Stromal cell of bone marrow (primary cell): Measurements from ENCODE around the gene GLRA1.
"Not testable (repeated sequence)": the region's sequence is repeated elsewhere in the genome, so short reads cannot be mapped to it uniquely, and the experiment has no call there.

ENCODE experiments used
- DNase-seq: peaks from one replicate; pipeline ENCODE4 v3.0.0-alpha.2; 2012; ENCODE audit warnings: low read depth

GLRA1 gene

DNA sequence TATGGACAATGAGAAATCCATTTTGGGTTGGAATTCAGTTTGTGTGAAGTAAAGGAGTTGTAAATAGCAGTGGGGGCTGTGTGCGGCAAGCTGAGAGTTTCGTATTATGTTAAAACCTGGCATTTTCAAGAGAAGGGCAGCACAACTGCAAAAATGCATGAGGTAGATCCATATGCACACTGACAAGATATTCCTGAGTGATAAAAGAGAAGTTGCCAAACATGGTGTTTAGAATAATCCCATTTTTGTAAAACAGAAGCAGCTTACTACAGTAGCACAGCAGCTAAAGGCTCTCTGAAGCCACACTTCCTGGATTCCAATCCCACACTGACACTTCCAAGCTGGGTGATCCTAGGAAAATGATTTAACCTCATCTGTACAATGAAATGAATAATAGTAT lies 11.2 kb downstream of the GLRA1 start:
- no peak for DNase-seq

DNA sequence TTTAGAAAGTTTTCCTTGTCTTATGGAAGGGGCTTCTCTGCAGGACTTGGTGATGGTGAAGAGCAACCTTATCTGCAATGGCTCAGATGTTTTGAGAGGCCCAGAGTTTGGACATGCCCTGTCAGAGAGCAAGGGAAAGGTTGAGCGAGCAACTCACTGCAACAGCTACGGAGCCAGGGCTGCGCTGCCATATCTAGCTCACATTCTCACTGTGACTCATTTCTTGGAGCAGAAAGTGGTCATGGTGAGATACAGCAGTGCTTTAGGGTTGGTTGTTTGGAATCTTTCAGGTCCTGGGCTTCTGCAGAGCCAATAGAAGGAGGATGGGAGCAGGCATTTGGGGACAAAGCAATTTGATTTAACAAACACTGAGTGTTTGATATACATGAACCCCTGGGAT lies 12.3 kb downstream of the GLRA1 start:
- DNase-seq: no peak

DNA sequence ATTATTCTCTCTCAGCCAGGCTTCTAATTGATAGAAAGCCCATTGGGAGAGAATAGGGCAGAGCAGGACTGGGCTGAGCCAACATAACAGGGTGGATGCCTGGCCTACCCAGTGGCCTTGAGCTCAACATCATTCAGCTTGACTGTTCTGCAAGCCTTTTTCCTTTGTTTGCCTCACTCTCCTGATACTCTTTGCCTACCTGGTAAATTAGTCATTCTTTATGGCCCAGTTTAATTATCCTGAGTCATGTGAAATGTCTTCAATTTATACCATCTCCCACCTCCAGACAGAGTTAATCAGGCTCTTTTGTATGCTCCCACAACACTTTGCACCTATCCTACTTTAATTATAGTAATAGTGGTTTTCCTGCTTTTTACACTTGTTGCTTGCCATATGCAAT lies 13.6 kb downstream of the GLRA1 start:
- no peak for DNase-seq

DNA sequence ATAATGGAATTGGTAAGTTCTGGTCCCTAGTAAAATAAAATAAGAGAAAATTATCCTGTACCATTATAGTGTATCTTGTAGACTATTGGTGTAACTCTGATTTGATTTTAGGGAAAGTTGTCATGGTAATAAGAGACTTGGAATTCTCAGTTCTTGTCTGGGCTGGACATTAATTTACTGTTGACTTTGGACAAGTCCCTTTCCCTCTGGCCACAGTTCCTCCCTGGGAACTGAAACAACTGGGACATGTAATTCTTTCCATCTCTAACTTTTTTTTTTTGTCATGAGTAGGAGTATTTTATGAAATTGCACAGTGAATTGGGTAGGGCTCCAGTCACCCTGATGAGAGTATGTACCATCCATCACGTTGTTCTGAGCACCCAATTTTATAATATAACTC lies 15.0 kb downstream of the GLRA1 start:
- peak; percentile 24 for DNase-seq

DNA sequence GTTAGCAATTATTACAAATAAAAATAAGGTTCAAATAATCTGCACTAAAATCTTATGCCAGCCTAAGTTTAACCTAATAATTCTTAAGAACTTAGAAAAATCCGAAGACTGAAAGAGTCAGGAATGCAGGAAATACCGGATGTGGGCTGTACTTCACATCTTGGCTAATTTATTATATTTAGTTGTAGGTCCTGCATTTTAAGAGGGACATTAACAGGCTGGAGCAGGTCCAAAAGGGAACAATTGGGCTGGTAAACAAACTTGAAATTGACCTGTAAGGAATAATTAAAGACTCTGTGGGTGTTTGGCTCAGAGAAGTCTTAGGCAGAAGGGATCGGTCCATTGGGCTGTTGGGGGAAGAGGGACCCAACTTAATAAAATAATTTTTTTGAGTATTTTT lies 18.4 kb downstream of the GLRA1 start:
- DNase-seq: no peak

DNA sequence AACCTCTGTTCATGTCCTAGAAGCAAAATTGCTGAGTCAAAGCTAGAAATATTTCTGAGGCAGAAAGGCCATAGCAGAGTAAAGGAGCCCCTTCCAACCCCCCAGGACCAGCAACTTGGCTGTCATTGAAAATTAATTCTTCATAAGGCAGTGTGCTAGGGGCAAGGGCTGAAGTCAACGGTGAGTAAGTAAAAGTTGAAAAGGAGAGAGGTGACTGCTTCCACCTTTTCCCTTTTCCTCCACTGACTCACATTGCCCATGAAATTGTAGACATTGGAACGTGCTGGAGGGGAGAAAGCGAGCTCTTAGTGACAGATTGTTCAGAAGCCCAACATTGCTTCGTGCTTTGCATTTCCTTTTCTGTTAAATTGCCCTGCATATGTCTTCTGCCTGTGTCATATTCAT lies 19.1 kb downstream of the GLRA1 start:
- DNase-seq: no peak

DNA sequence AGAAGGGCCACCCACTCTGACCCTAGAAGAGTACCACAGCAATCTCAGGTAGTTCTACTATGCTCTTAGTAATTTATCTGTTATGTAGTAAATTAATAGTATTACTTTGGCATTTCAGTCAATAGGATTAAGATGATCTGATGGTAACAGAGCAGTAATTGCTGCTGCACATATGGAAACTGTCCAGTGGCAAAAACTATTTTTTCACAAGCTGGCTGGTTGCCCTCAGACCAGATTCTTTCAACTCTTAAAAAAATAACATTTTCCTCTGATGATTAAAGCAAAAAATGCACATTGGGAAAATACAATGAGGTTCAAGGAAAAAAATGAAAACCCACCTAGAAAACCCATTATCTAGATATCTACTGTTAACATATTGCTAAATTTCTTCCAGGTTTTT lies 19.7 kb downstream of the GLRA1 start:
- peak; percentile 13 for DNase-seq

DNA sequence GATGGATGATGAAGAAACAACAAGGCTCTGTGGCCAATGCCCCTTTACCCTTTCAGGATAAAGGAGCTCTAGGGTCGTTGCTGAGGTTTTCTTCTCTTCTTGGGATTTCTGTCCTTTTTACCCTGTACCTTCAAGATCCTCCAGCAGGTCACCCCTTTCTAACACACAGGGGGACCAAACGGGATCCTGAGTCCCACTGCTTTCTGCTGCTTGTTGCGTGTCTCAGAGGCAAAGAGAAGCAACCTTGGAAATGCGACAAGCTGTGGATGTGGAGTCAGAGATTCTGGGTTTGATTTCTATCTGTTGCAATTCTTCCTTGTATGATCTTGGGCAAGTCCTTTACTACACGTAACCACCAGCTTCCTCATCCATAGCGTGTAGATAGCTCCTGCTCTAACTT lies 20.5 kb downstream of the GLRA1 start:
- no peak for DNase-seq

DNA sequence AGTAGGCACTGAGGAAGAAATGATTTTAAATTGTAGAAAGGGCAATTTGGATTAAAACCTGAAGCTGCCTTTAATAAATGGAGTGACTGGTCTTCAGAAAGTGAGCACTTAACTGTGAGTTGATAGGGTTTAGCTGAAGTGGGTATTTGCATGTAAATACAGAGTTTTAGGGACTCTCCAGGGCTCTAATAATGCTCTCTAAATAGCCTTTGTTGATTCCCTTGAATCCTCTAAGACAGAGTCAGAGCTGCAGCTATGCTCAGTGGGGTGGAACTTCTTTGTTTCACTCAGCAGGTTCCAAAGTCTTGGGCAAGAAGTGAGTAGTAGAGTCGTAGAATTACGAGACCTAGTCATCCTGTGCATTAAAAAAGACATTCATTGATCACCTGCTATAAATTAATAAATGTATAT lies 21.4 kb downstream of the GLRA1 start:
- no peak for DNase-seq

DNA sequence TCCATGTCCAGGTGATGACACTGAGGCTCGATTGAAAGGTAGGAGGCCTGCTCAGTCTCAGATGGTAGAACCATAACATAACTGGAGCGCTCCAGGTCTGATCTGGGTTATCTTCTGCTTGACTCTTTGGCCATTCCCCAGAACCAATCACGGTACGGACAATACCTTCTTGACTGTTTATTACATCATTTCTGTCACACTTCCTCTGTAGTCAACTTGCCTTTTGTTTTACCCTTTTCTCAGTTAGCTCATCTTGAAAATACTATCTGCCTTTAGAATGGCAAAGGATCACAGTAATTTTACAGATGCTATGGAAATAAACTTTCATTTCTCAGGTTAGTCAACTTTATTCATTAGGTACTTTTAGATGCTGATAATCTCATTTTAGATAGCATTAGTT lies 22.4 kb downstream of the GLRA1 start:
- no peak for DNase-seq

DNA sequence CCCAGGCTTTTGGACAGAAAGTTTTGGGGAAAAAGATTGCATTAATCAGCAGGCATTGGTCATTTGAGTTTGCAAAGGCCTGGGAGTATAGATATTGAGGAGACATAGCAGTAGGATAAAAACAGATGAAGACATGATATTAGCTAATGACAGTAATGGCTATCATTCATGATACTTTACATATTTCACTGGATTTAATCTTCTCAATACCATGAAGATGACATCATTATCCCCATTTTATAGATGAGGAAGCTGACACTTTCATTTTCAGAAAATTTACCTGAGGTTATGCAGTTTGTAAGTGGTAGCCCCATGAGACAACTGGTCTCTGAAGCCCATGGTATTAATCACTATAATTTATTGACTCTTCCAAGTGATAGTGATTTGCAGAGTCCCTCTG lies 23.0 kb downstream of the GLRA1 start:
- no peak for DNase-seq

DNA sequence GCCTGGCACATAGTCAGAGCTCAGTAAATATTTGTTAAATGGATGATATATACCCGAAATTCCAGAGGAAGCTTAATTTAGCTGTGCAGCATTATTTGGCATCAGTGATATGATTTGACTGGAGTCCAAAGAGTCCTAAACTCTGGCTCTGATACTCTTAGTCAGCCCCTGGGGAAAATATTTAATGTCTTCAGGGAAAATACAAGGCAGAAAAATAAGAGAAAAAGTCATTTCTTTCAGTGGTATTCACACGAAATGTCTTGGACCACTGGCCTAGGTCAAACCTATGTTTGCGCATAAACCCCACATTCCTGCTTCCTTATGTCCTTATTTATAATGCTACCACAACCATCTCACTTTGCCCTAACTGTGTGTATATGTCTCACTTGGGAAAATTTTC lies 23.8 kb downstream of the GLRA1 start:
- peak; percentile 11 for DNase-seq

DNA sequence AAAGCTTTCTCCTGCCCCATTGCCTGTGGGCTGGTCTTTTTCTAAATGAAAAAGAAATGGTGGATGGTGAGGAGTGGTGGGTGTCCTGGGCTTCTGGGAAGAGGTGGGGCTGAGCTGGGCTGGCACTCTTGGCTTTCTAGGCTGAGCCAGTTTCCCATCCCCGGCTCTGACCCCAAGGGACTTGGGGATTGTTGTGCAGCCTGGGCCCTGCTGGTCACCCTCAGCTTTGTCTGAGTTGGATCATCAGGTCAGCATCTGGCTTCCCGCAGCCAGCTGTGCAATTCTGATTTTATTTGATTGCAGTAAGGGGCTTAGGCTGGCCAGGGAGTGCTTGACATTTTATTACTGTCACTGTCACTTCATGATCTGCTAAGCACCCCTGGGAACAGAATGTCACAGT lies 25.3 kb downstream of the GLRA1 start:
- DNase-seq: no peak

DNA sequence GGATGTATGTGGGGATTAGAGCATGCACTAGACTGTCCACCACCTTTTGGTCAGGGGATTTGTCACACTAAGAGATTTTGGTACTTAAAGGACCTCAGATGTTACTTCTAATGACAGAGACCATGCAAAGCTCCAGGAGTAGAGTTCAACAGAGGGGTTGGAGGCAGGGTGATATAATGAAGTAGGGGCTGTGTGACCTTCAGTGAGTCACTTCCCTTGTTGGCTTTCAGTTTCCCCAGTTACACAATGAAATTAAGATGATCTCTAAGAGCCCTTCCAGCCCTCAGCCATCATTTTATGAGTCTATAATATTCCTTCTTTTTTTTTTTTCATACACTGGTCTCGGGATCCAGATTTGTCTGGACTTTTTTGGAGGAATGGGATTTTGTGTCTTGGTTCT lies 26.8 kb downstream of the GLRA1 start:
- no peak for DNase-seq

DNA sequence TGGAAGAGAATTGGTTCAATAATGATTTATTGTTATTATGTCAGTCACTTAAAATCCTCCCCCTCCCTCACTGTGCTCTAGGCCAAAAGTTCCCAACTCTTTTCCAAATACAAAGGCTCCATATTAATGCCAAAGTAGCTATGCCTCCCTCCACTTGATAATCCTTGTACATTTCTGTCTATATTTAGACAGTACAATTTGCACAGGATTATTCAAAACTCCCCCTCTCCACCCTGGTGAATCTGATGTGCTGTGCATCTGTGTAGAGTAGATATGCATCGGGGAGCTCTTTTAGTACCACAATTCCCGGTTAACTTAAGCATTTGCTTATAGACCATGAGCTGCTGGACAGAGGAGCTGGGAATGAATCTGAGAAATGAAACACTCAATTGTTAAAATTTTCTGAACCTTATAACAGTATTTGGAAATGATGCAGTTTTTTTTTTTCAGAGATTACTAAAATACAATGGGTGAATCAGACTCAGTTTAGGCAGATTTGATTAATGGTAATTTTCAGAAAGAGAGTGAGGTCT lies 27.6 kb downstream of the GLRA1 start:
- DNase-seq: no peak

DNA sequence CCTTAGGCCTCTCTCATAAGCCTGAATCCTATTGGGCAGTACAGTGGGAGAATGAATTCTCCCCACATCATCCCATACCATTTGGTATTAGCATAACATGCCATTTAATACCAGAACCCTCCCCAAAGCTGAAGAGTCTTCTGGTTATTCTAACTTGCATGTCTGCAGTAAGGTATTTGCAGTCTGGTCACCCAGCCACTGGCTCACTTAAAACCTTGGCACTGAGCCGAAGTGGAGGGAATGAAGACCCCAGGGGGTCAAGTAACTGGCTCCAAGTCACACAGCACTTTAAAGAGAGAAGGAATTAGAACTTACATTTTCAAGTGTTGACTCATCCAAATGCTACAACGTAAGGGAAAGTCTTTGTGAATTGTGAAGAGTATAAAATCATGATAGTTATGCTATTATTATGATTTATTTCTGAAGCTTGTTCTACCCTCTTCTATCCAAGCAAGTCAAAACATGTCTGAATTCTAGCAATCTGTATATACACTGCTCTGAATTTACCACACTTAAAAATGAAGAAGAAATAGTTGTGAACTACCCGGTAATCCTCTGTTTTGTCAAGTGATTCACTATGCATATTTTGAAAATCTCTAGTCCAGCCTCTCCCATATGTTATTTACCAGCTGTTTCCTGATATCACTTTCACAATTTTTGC lies 28.5 kb downstream of the GLRA1 start:
- peak; percentile 17 for DNase-seq

DNA sequence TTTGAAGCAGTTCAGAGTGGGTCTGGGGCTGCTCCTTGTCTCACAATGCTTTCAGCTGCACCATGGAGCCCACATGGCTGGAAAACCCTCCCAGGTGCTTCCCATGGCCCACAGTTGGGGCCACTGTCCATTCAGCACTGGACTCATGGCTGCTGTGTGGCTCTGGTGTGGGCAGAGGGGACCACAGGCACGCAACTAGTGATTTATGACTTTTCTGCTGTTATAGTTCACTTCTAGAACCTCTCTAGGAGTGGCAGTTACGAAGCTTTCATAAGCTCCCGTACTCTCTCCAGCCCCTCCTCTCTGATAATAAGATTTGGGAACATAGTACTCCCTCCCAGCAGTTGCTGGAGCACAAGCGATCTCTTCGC lies 29.0 kb downstream of the GLRA1 start:
- DNase-seq: no peak

DNA sequence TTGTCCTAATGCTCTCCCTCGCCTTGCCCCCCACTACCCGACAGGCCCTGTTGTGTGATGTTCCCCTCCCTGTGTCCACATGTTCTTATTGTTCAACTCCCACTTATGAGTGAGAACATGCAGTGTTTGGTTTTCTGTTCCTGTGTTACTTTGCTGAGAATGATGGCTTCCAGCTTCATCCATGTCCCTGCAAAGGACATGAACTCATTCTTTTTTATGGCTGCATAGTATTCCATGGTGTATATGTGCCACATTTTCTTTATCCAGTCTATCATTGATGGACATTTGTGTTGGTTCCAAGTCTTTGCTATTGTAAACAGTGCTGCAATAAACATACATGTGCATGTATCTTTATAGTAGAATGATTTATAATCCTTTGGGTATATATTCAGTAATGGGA lies 31.2 kb downstream of the GLRA1 start:
- not testable (repeated sequence) for DNase-seq

DNA sequence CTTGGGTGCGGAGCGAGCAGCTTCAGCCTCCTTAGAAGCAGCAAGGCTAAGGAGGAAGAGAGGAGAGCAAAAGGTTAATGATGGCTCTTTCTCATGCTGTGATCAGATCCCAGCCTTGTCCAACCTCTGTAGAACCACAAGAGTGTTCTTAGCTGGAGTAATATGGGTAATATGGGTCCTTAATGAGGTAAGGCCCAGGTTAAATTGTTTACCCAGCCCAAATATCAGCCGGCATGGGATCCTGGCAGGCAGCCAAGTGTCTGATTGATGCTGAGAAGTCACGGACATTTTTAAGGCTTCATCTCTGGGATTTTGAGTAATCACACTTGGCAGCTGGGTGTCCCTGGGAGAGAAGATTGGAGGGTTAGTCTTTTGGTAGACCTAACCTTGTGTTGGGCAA lies 32.3 kb downstream of the GLRA1 start:
- DNase-seq: no peak

DNA sequence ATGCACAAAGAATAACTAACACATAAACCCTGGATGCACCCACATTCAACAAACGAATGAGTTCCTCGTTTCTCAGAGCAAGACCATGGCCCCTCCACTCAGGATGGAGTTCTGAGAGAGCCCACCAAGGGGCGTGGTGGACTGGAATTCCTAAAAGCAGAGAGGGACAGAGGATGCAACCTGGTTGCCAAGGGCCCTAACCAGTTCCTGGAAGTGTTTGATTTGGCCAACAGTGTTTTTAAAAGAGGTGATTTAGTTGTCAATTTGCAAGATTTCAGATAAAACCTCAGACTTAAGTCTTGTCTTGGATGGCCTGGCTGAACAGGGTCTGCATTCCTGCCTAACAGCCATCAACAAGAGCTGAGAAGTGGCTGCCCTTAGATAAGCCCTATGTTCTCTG lies 34.4 kb downstream of the GLRA1 start:
- no peak for DNase-seq

DNA sequence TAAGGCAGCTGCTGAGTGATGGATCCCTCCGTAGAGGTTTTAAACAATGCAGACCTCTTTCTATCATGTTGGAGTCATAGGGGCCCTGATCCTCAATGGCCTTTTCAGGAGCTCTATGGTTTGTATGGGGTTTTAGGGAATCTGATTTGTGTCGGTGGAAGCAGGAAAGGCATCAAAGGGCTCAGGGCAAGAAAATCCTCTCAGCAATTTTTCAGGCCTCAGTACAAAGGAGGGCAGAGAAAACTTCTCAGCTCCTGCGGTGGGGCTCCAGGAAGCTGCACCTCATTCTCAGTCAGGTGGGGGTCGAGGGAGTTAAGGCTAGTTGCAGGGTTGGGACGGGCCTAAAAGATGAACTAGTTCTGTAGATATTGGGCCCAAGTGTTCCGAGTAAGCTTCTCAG lies 35.0 kb downstream of the GLRA1 start:
- DNase-seq: no peak

DNA sequence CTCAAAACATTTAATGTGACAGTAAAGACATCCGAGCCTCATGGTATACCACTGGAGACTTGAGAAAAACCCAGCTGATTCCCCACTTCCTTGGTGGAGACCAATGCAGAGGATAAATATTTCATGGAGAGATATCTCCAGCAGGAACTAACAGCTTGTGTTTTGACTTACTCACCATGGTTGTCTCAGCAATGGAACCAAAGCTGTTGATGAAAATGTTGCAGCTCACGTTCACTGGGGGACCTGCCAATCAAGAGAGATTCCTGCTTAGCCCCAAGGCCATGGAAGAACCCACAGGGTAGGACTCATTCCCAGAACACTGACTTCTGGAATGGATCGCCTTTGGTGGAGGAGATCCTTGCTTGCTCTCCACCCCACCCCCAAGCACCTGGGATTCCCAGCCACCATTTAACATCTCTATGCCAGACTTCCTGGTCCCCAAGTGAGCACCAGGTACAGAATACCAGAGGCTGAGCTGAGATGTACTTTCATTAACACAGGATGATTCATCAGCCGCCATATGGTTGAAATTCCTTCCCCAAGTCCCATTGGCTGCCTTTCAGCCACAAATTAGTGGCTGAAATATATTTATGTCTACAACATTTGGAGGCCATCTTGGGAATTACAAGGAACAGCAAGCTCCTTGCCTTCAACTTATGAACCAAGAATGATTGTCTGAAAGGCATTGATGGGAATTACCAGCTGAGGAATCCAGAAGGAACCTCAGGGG lies 37.9 kb downstream of the GLRA1 start:
- no peak for DNase-seq

DNA sequence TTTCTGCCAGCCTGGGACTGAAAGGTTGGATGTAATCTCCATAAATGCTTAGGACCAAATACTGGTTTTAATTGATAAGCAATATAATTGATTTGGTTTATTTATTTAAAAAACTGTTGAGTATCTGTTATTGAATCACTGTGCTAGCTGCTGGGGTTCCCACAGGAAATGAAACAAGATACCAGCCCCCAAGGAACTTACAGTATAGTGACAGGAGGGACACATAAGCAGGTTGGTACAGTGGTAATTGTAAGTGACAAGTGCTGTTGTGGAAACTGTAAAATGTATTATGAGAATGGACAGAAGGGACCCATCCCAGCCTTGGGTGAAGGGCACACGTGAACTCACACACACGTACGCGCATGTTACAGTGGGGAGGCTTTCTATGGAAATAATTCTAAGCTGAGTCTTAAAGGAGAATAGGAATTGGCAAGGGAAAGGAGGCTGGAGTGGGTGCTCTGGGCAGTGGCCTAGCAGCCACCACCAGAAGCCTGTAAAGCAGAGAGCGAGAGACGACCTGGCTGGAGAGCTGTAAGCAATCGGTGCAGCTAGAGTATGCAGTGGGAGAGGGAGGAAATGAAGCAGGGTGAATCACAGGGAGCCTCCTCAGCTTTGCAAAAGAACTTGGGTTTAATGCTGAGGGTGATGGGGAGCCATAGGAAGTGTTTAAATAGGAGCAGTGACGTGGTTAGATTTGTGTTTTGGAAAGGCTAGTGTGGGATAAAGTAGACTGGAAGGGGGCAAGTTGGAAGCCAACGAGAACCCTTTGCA lies 39.3 kb downstream of the GLRA1 start:
- DNase-seq: no peak
